HEK293T (cell line): Measurements from ENCODE around the gene CD34.

Experiments
- CTBP1 ChIP-seq: fragments of 450-650 bp; IDR thresholded peaks from 2 replicates; pipeline ENCODE4 v1.6.1; 2016; ENCODE audit warnings: borderline replicate concordance
- FOXK2 ChIP-seq: fragments of 450-650 bp; IDR thresholded peaks from 2 replicates; pipeline ENCODE4 v1.6.1; 2016; ENCODE audit warnings: mild to moderate bottlenecking
- SP1 ChIP-seq: fragments of 450-650 bp; IDR thresholded peaks from 2 replicates; pipeline ENCODE4 v1.6.1; 2017

DNA sequence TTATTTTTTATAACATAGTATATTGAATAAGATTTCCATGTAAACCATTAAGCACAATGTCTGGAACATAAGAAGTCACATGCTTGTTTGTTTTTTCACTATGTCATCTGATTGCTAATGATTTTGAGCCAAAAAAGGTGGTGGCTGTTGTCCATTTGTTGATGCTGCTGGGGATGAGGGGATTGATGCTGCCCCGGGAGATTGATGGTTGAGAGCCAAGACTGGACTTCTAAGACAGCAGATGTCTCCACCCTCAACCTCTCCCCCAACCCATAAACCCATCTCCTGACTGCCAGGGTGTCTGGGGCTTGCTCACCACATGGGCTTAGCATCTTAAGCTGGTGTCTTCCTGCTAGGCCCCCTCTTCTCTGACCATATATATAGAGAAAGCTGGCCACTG is 35.8 kb upstream of the CD34 start:
- no peak for TF ChIP-seq SP1
- no peak for TF ChIP-seq FOXK2
- no peak for TF ChIP-seq CTBP1
